Adrenal gland (tissue), 12 donors: Measurements from ENCODE around the gene PTGER4. TPM values are rescaled to one million over a fixed set of nuclear protein-coding genes. Genes with fewer than 3 reads are reported as not detected.
"Not testable (repeated sequence)": the region's sequence is repeated elsewhere in the genome, so short reads cannot be mapped to it uniquely, and the experiment has no call there.

Experiments
- DNase-seq, 7 donors: peaks; one replicate each; pipeline ENCODE4 v3.0.0-alpha.2; 2019 to 2020
- H3K27ac ChIP-seq, 5 donors: fragments of 200-600 bp; sonication (generic) in 4 of 5; 1 replicate in 3 of 5; 2 replicates in 2 of 5; pipeline versions ENCODE4 v1.5.1 to v1.8.0; 2016 to 2020; ENCODE audit warnings: mild to moderate bottlenecking in 1 of 5
- H3K27me3 ChIP-seq: fragments of 200-600 bp; 2 replicates; pipeline ENCODE4 v1.8.0; 2021
- H3K36me3 ChIP-seq, 2 donors: fragments of 200-600 bp; replicated peaks in 1 of 2; 1 replicate in 1 of 2; 2 replicates in 1 of 2; pipeline versions ENCODE4 v1.5.1 to v1.8.0; 2018 to 2022
- H3K4me1 ChIP-seq, 2 donors: fragments of 200-600 bp; replicated peaks in 1 of 2; 1 replicate in 1 of 2; 2 replicates in 1 of 2; pipeline versions ENCODE4 v1.5.1 to v1.8.0; 2018 to 2021
- H3K4me3 ChIP-seq, 4 donors: fragments of 200-600 bp; sonication (generic) in 3 of 4; one replicate each; pipeline ENCODE4 v1.5.1; 2016 to 2018
- H3K9me3 ChIP-seq, 3 donors: fragments of 200-600 bp; sonication (generic) in 1 of 3; replicated peaks in 1 of 3; 1 replicate in 2 of 3; 2 replicates in 1 of 3; pipeline versions ENCODE4 v1.5.1 to v1.8.0; 2016 to 2021
- POLR2A ChIP-seq, 2 donors: fragments of 450-650 bp; IDR thresholded peaks; one replicate each; pipeline ENCODE4 v1.6.1; 2017; ENCODE audit warnings: antibody characterized with exemption in 2 of 2, mild to moderate bottlenecking in 2 of 2, moderate library complexity in 1 of 2
- WGBS, 4 donors: extraction: QIAGEN DNeasy Blood & Tissue Kit in 2 of 4; methylation state at CpG; one replicate each; pipeline versions ENCODE4 v1.1.5 to v1.1.7; 2013 to 2017; 5-methylcytosine and 5-hydroxymethylcytosine counted together
- intact Hi-C, 2 donors: fragments of 100-400 bp; cut with DNase I; formaldehyde crosslinking; loops; one replicate each; pipeline versions ENCODE4 v1.14.1 to v1.15.0; 2022 to 2023
- polyA plus RNA-seq, 3 donors: library from polyadenylated mRNA; stranded (reverse); fragments of 200-250 nt in 2 of 3; fragments of 350-450 nt in 1 of 3; fragmentation: Illumina TruSeq in 1 of 3; extraction: RNeasy Lipid Tissue Mini Kit (QIAGEN cat#74804) in 1 of 3; gene quantifications; one replicate each; pipeline ENCODE4 v1.2.3, GENCODE V29; 2013 to 2014
- total RNA-seq, 9 donors: library from RNA; depleted of rRNA in 4 of 9; stranded (reverse); fragments of >200 nt in 4 of 9; fragments of 120-200 nt in 1 of 9; fragmentation: NEBNext Ultra II Directional in 1 of 9; extraction: Animal tissue kit (Norgen Biotek cat#: 25700) in 1 of 9; gene quantifications; one replicate each; pipeline versions ENCODE4 v1.1.0 to v1.2.4, GENCODE V29; 2013 to 2023
- TF ChIP-seq, protein P1 (sequence below), 6 experiments: fragments of 450-650 bp in 4 of 6; fragments of 200-600 bp in 2 of 6; sonication (generic) in 1 of 6; IDR thresholded peaks; 1 replicate in 5 of 6; 2 replicates in 1 of 6; pipeline versions ENCODE4 v1.5.1 to v1.8.0; 2016 to 2021; ENCODE audit warnings: antibody characterized with exemption in 6 of 6, mild to moderate bottlenecking in 2 of 6, moderate library complexity in 1 of 6
- donor health status: healthy with polysubstance abuse.
- donor health status: Bipolar disorder and iron deficiency.
- donor health status: DM: yes; HTN: yes; CAD: no.
- donor health status: DM: no; HTN: no; CAD: no.
- donor health status: DM: no; HTN: no; CAD: no.
- donor health status: DM: yes; HTN: yes; CAD: no.

Gene PTGER4
- total and polyA plus RNA-seq, 12 donors, result 1.3 to 89.6 (median 17.9) TPM

DNA sequence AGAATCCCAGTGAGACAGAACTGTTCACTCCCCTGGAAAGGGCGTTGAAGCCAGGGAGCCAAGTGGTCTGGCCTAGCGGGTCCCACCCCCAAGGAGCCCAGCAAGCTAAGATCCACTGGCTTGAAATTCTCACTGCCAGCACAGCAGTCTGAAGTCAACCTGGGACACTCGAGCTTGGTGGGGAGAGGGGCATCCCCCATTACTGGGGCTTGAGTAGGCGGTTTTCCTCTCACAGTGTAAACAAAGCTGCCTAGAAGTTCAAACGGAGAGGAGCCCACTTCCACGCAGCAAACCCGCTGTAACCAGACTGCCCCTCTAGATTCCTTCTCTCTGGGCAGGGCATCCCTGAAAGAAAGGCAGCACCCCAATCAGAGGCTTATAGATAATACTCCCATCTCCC, 45.1 kb upstream of the PTGER4 start:
- WGBS, 4 donors, result 68 to 76% (median 75%) methylated on average over 7 of the region's 7 CpGs
- TF ChIP-seq POLR2A (IDR thresholded peaks at IDR 0.05), result no peak
- TF ChIP-seq, protein P1, sequence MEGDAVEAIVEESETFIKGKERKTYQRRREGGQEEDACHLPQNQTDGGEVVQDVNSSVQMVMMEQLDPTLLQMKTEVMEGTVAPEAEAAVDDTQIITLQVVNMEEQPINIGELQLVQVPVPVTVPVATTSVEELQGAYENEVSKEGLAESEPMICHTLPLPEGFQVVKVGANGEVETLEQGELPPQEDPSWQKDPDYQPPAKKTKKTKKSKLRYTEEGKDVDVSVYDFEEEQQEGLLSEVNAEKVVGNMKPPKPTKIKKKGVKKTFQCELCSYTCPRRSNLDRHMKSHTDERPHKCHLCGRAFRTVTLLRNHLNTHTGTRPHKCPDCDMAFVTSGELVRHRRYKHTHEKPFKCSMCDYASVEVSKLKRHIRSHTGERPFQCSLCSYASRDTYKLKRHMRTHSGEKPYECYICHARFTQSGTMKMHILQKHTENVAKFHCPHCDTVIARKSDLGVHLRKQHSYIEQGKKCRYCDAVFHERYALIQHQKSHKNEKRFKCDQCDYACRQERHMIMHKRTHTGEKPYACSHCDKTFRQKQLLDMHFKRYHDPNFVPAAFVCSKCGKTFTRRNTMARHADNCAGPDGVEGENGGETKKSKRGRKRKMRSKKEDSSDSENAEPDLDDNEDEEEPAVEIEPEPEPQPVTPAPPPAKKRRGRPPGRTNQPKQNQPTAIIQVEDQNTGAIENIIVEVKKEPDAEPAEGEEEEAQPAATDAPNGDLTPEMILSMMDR (IDR thresholded peaks at IDR 0.05), result no peak
- Histone ChIP-seq H3K36me3 (no peaks in the 10 kb centered on the region), H3K4me1 (no peaks in the 10 kb centered on the region), H3K27ac (no peak overlapping the region), H3K9me3 (no peaks in the 10 kb centered on the region), H3K4me3 (no peak overlapping the region), H3K27me3 (no peaks in the 10 kb centered on the region)
- intact Hi-C loops, result no loop called here
- DNase-seq, result no peak

DNA sequence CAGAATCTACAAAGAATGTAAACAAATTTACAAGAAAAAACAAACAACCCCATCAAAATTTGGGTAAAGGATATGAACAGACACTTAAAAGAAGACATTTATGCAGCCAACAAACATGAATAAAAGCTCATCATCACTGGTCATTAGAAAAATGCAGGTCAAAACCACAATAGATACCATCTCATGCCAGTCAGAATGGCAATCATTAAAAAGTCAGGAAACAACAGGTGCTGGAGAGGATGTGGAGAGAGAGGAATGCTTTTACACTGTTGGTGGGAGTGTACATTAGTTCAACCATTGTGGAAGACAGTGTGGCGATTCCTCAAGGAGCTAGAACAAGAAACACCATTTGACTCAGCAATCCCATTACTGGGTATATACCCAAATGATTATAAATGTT, 40.2 kb upstream of the PTGER4 start:
- intact Hi-C loops, H3K9me3 ChIP-seq, H3K4me3 ChIP-seq, H3K4me1 ChIP-seq, DNase-seq, H3K27me3 ChIP-seq, H3K36me3 ChIP-seq, H3K27ac ChIP-seq: not testable (repeated sequence)
- WGBS, 4 donors, result 71 to 90% (median 78%) methylated on average over 1 of the region's 1 CpG

GRCh38 chr5:40646266-40646665, 33.4 kb upstream of the PTGER4 start:
- Histone ChIP-seq H3K4me3 (no peak overlapping the region), H3K27ac (no peak overlapping the region), H3K27me3 (no peaks in the 10 kb centered on the region), H3K9me3 (no peaks in the 10 kb centered on the region), H3K4me1 (no peaks in the 10 kb centered on the region), H3K36me3 (no peaks in the 10 kb centered on the region)
- 32 to 44% (median 42%) methylated on average over 3 of the region's 3 CpGs for WGBS, 4 donors
- DNase-seq, result no peak
- intact Hi-C loops, result no loop called here
- TF ChIP-seq, protein P1 (IDR thresholded peaks at IDR 0.05), result no peak
- no peak for TF ChIP-seq POLR2A (IDR thresholded peaks at IDR 0.05)

DNA sequence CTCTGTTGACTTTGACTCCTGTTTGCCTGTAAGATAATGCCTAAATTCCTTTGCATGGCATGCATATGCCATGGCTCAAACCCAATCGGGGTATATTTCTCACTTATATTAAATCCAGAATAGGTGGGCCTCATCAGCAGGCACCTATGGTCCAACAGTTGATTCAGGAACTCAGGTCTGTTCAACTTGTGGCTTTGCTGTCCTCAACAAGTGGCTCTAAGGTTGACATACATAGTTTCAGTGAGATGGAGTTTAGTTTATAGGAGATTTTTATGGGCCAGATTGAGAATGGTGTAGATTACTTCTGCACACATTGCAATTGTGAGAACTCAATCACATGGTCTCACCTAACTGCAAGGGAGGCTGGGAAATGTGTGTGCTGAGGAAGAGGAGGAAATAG, 31.6 kb upstream of the PTGER4 start:
- DNase-seq, result no peak

DNA sequence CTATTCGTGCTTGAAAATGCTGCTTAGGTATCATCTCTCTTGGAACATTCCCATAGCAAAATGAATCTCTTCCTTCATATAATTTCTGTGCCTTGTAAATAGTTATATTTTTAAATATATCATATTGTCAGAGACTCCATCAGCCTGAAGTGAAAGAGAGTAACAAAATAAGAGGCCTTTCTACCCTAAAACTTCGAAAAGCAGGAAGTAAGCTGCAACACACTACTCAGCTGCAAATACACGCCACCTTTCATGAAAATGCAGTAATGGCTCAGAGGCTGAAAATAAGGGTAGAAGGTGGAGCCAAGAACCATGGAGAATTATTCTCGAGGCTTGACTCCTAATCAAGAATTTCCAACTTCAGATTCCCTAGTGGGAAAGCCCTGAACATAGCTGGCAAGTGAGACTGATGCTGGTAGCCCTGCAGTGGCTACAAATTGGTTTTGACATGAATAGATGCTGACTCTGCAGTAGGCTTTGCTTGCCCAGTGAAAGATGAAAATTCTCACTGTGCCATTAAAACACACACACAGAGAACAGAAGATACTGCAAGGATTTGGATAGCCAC, 30.2 kb upstream of the PTGER4 start:
- intact Hi-C loops, result no loop called here

More for the DNA sequence above, 31.6 kb upstream of the PTGER4 start:
- 61 to 86% (median 71%) methylated on average over 1 of the region's 1 CpG for WGBS, 4 donors
- H3K9me3 ChIP-seq, result no peaks in the 10 kb centered on the region
- no peaks in the 10 kb centered on the region for H3K4me1 ChIP-seq
- H3K4me3 ChIP-seq, result no peak overlapping the region
- no peak overlapping the region for H3K27ac ChIP-seq
- H3K27me3 ChIP-seq, result no peaks in the 10 kb centered on the region
- intact Hi-C loops, result no loop called here
- TF ChIP-seq, protein P1 (IDR thresholded peaks at IDR 0.05), result no peak
- no peak for TF ChIP-seq POLR2A (IDR thresholded peaks at IDR 0.05)
- H3K36me3 ChIP-seq, result no peaks in the 10 kb centered on the region

More for the DNA sequence above, 30.2 kb upstream of the PTGER4 start:
- TF ChIP-seq POLR2A (IDR thresholded peaks at IDR 0.05), result no peak
- TF ChIP-seq, protein P1 (IDR thresholded peaks at IDR 0.05), result no peak
- Histone ChIP-seq H3K27ac (no peak overlapping the region), H3K4me3 (no peak overlapping the region), H3K4me1 (no peaks in the 10 kb centered on the region), H3K9me3 (no peaks in the 10 kb centered on the region), H3K36me3 (no peaks in the 10 kb centered on the region), H3K27me3 (no peaks in the 10 kb centered on the region)
- WGBS, 4 donors, result 61 to 67% (median 62%) methylated on average over 4 of the region's 4 CpGs
- no peak for DNase-seq
